WTC11 (cell line): ENCODE data around the gene CMTM7. TPM values are rescaled to one million over a fixed set of nuclear protein-coding genes. Genes with fewer than 3 reads are reported as not detected.

Experiments used
- ATAC-seq: fragments of 200-7000 bp; cut with Tn5 transposase; 2 replicates; pipeline ENCODE4 v1.10.0; 2021; ENCODE audit warnings: mild to moderate bottlenecking, moderate library complexity
- CTCF ChIA-PET: fragments of 300-600 bp; sonication (Branson Sonifier 250); formaldehyde crosslinking; loops from one replicate; lab custom pipeline; 2021; ENCODE audit warnings: antibody characterized with exemption; lab: Charles Lee
- POLR2A ChIA-PET: fragments of 350-600 bp; sonication (Branson Sonifier 250); formaldehyde crosslinking; loops from one replicate; lab custom pipeline; 2021; ENCODE audit warnings: antibody characterized with exemption; lab: Charles Lee
- DNase-seq: peaks from one replicate; pipeline ENCODE4 v3.0.0; 2021; ENCODE audit warnings: low spot score
- H3K27ac Mint-ChIP-seq: 2 replicates; pipeline ENCODE4 v1.8.0; 2021; ENCODE audit warnings: mixed read lengths
- H3K27me3 Mint-ChIP-seq: 2 replicates; pipeline ENCODE4 v1.8.0; 2021; ENCODE audit warnings: low read depth, mild to moderate bottlenecking, moderate library complexity, mixed read lengths
- H3K36me3 Mint-ChIP-seq: 2 replicates; pipeline ENCODE4 v1.8.0; 2021; ENCODE audit warnings: mixed read lengths
- H3K4me1 Mint-ChIP-seq: 2 replicates; pipeline ENCODE4 v1.8.0; 2022; ENCODE audit warnings: mixed read lengths
- H3K4me3 Mint-ChIP-seq: 2 replicates; pipeline ENCODE4 v1.8.0; 2021; ENCODE audit warnings: mild to moderate bottlenecking, moderate library complexity, mixed read lengths
- H3K9me3 Mint-ChIP-seq: 2 replicates; pipeline ENCODE4 v1.8.0; 2021; ENCODE audit warnings: mixed read lengths
- AR ChIP-seq: fragments of 250-450 bp; sonication (Bioruptor Pico); IDR thresholded peaks from 2 replicates; pipeline ENCODE4 v1.9.0; 2021; ENCODE audit warnings: mild to moderate bottlenecking
- CREB1 ChIP-seq: sonication (generic); formaldehyde crosslinking; IDR thresholded peaks from 2 replicates; pipeline ENCODE4 v1.8.0; 2023; ENCODE audit warnings: mild to moderate bottlenecking, missing genetic modification reagents
- E2F4 ChIP-seq: sonication (generic); formaldehyde crosslinking; IDR thresholded peaks from 2 replicates; pipeline ENCODE4 v1.8.1; 2022; ENCODE audit warnings: low read depth, mild to moderate bottlenecking, moderate library complexity, missing genetic modification reagents, borderline replicate concordance
- GABPB1 ChIP-seq: sonication (generic); formaldehyde crosslinking; IDR thresholded peaks from 2 replicates; pipeline ENCODE4 v1.8.1; 2023; ENCODE audit warnings: mild to moderate bottlenecking, missing genetic modification reagents
- JUN ChIP-seq: sonication (generic); formaldehyde crosslinking; IDR thresholded peaks from 2 replicates; pipeline ENCODE4 v1.8.0; 2023; ENCODE audit warnings: mild to moderate bottlenecking, missing genetic modification reagents
- OVOL2 ChIP-seq: fragments of 250-450 bp; sonication (Bioruptor Pico); IDR thresholded peaks from 2 replicates; pipeline ENCODE4 v1.9.0; 2021; ENCODE audit warnings: mild to moderate bottlenecking, borderline replicate concordance
- PRRX2 ChIP-seq: fragments of 250-450 bp; sonication (Bioruptor Pico); IDR thresholded peaks from 2 replicates; pipeline ENCODE4 v1.8.0; 2021; ENCODE audit warnings: mild to moderate bottlenecking
- SMAD3 ChIP-seq: sonication (generic); formaldehyde crosslinking; IDR thresholded peaks from 2 replicates; pipeline ENCODE4 v1.8.0; 2022; ENCODE audit warnings: missing genetic modification reagents, mild to moderate bottlenecking, borderline replicate concordance
- STAT6 ChIP-seq: sonication (generic); formaldehyde crosslinking; conservative IDR thresholded peaks from 2 replicates; pipeline ENCODE4 v1.8.1; 2023; ENCODE audit warnings: mild to moderate bottlenecking, low read depth, missing genetic modification reagents, moderate library complexity
- TCF7 ChIP-seq: sonication (generic); formaldehyde crosslinking; IDR thresholded peaks from 2 replicates; pipeline ENCODE4 v1.8.0; 2022; ENCODE audit warnings: mild to moderate bottlenecking, low read depth, missing genetic modification reagents, moderate library complexity
- TP53 ChIP-seq: sonication (generic); formaldehyde crosslinking; IDR thresholded peaks from 2 replicates; pipeline ENCODE4 v1.8.1; 2023; ENCODE audit warnings: mild to moderate bottlenecking, missing genetic modification reagents
- USF2 ChIP-seq: sonication (generic); formaldehyde crosslinking; IDR thresholded peaks from 2 replicates; pipeline ENCODE4 v1.8.1; 2023; ENCODE audit warnings: mild to moderate bottlenecking, missing genetic modification reagents, moderate library complexity
- ZNF138 ChIP-seq: sonication (generic); formaldehyde crosslinking; conservative IDR thresholded peaks from 2 replicates; pipeline ENCODE4 v1.8.1; 2022; ENCODE audit warnings: mild to moderate bottlenecking, moderate library complexity, missing genetic modification reagents
- ZNF232 ChIP-seq: sonication (generic); formaldehyde crosslinking; IDR thresholded peaks from 2 replicates; pipeline ENCODE4 v1.8.0; 2022; ENCODE audit warnings: mild to moderate bottlenecking, missing genetic modification reagents
- ZNF317 ChIP-seq: sonication (generic); formaldehyde crosslinking; IDR thresholded peaks from 2 replicates; pipeline ENCODE4 v1.8.1; 2023; ENCODE audit warnings: low read depth, mild to moderate bottlenecking, moderate library complexity, missing genetic modification reagents, borderline replicate concordance
- total RNA-seq: library from RNA; stranded (reverse); gene quantifications from 3 replicates; pipeline ENCODE4 v1.2.3, GENCODE V29; 2021
- TF ChIP-seq, protein P1 (sequence below): sonication (generic); formaldehyde crosslinking; IDR thresholded peaks from 2 replicates; pipeline ENCODE4 v1.8.0; 2022; ENCODE audit warnings: mild to moderate bottlenecking, missing genetic modification reagents

The CMTM7 gene
- total RNA-seq, 1 experiment from 2014 or later: 23.4 TPM

DNA sequence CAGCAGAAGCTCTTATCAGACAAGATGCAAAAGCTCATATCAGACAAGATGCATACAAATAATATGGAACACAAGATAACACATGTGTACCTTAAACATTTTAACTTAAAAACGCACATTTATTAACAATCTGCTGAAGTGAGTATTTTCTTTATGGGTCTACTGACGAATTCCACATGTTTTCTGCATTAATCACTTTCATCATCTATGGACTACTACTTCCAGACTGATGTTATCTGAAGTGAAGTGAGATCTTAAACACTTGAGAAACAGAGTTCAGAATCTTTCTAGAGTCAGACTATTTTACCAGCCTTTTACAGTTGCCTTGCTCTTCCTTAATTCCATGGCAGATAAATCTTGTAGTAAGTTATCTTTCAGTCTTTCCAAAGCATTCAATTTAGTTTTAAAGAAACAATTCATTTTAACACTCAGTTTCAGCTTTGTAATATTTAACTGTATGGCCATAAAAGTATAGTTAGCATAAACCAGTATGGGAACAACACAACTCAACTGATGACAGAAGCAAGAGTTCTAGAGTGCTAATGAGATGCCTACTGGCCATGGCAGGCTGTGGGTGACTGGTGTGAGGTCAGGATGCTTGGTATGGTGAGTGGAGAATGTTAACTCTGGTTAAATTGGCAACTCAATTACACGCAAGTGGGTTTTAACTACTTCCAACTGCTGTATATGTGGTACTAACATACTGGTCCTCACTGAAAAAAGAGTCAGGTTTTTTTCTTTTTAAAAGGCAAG, 101.2 kb downstream of the CMTM7 start (continued):
- TF ChIP-seq E2F4 (CRISPR knock-in tag) (no peak), USF2 (CRISPR knock-in tag) (no peak)
- TF ChIP-seq, protein P1, sequence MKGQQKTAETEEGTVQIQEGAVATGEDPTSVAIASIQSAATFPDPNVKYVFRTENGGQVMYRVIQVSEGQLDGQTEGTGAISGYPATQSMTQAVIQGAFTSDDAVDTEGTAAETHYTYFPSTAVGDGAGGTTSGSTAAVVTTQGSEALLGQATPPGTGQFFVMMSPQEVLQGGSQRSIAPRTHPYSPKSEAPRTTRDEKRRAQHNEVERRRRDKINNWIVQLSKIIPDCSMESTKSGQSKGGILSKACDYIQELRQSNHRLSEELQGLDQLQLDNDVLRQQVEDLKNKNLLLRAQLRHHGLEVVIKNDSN (CRISPR knock-in tag): no peak

GRCh38 chr3:32493437-32494414, 102.1 kb downstream of the CMTM7 start:
- no peak overlapping the region for H3K27ac Mint-ChIP-seq
- no peak for ATAC-seq
- no peaks in the 10 kb centered on the region for H3K4me1 Mint-ChIP-seq
- ChIA-PET POLR2A (no interaction called here), CTCF (interaction anchor here (0.8 kb wide), 1 partner anchor 17 kb away, joined by 3 read pairs; no protein-coding TSS in a partner anchor)
- H3K27me3 Mint-ChIP-seq: no peaks in the 10 kb centered on the region
- DNase-seq: no peak
- TF ChIP-seq SMAD3 (CRISPR knock-in tag): no peak
- no peak for TF ChIP-seq PRRX2 (CRISPR knock-in tag)
- no peak for TF ChIP-seq CREB1 (CRISPR knock-in tag)
- TF ChIP-seq TP53 (CRISPR knock-in tag): no peak
- TF ChIP-seq STAT6 (CRISPR knock-in tag): no peak
- no peak for TF ChIP-seq TCF7 (CRISPR knock-in tag)
- no peak for TF ChIP-seq ZNF138 (CRISPR knock-in tag)
- no peak for TF ChIP-seq JUN (CRISPR knock-in tag)
- TF ChIP-seq ZNF232 (CRISPR knock-in tag): no peak
- TF ChIP-seq GABPB1 (CRISPR knock-in tag): no peak
- no peak for TF ChIP-seq OVOL2 (CRISPR knock-in tag)
- no peak for TF ChIP-seq USF2 (CRISPR knock-in tag)
- no peak for TF ChIP-seq AR (CRISPR knock-in tag)
- no peak for TF ChIP-seq ZNF317
- peaks cover 3% of the 10 kb centered on the region for H3K36me3 Mint-ChIP-seq
- H3K9me3 Mint-ChIP-seq: no peaks in the 10 kb centered on the region
- no peak overlapping the region for H3K4me3 Mint-ChIP-seq
